Activated naive CD8-positive, alpha-beta T cell treated with anti-CD3 and anti-CD28 coated beads, Interleukin-2, amount 50 U/mL, for 24 hours (primary cell): ENCODE measurements around the gene GOLM1.

Source experiments
- ATAC-seq: fragments of 150-1000 bp; cut with Tn5 transposase; one replicate; pipeline ENCODE4 v1.10.0; 2021
- DNase-seq: peaks from one replicate; pipeline ENCODE4 v3.0.0; 2021
- H3K27ac Mint-ChIP-seq: one replicate; pipeline ENCODE4 v1.8.0; 2021; ENCODE audit warnings: mild to moderate bottlenecking, mixed read lengths
- H3K27me3 Mint-ChIP-seq: one replicate; pipeline ENCODE4 v1.8.0; 2021; ENCODE audit warnings: mixed read lengths
- H3K36me3 Mint-ChIP-seq: one replicate; pipeline ENCODE4 v1.8.0; 2021; ENCODE audit warnings: low read depth, mixed read lengths
- H3K4me1 Mint-ChIP-seq: one replicate; pipeline ENCODE4 v1.8.0; 2021; ENCODE audit warnings: mixed read lengths
- H3K4me3 Mint-ChIP-seq: one replicate; pipeline ENCODE4 v1.8.0; 2021; ENCODE audit warnings: mild to moderate bottlenecking, moderate library complexity, mixed read lengths
- H3K9me3 Mint-ChIP-seq: one replicate; pipeline ENCODE4 v1.8.0; 2021; ENCODE audit warnings: mixed read lengths

The GOLM1 gene

GRCh38 chr9:86043586-86043985 lies 55.8 kb downstream of the GOLM1 start:
- no peaks in the 10 kb centered on the region for H3K36me3 Mint-ChIP-seq
- no peaks in the 10 kb centered on the region for H3K4me1 Mint-ChIP-seq
- no peaks in the 10 kb centered on the region for H3K27me3 Mint-ChIP-seq
- no peaks in the 10 kb centered on the region for H3K9me3 Mint-ChIP-seq
- no peak overlapping the region for H3K27ac Mint-ChIP-seq
- DNase-seq (no peak), ATAC-seq (no peak)
- no peak overlapping the region for H3K4me3 Mint-ChIP-seq

GRCh38 chr9:86042199-86042978 lies 57.0 kb downstream of the GOLM1 start:
- Mint-ChIP-seq H3K4me1 (no peaks in the 10 kb centered on the region), H3K27me3 (no peaks in the 10 kb centered on the region), H3K36me3 (no peaks in the 10 kb centered on the region), H3K4me3 (no peak overlapping the region), H3K9me3 (no peaks in the 10 kb centered on the region), H3K27ac (no peak overlapping the region)
- no peak for DNase-seq
- ATAC-seq: no peak

- Mint-ChIP-seq H3K36me3 (no peaks in the 10 kb centered on the region), H3K4me1 (no peaks in the 10 kb centered on the region), H3K27me3 (no peaks in the 10 kb centered on the region), H3K27ac (no peak overlapping the region), H3K9me3 (no peaks in the 10 kb centered on the region), H3K4me3 (no peak overlapping the region)
- ATAC-seq (no peak), DNase-seq (no peak)
Observed at GRCh38 chr9:86041311-86041741, 58.0 kb downstream of the GOLM1 start.

- Mint-ChIP-seq H3K4me1 (no peaks in the 10 kb centered on the region), H3K27ac (no peak overlapping the region), H3K9me3 (no peaks in the 10 kb centered on the region), H3K27me3 (no peaks in the 10 kb centered on the region), H3K4me3 (no peak overlapping the region), H3K36me3 (no peaks in the 10 kb centered on the region)
- no peak for ATAC-seq
- DNase-seq: no peak
Observed at GRCh38 chr9:86040861-86041155, 58.5 kb downstream of the GOLM1 start.

GRCh38 chr9:86039991-86040860 lies 59.1 kb downstream of the GOLM1 start:
- H3K4me3 Mint-ChIP-seq: no peak overlapping the region
- no peaks in the 10 kb centered on the region for H3K36me3 Mint-ChIP-seq
- H3K4me1 Mint-ChIP-seq: no peaks in the 10 kb centered on the region
- H3K27me3 Mint-ChIP-seq: no peaks in the 10 kb centered on the region
- no peaks in the 10 kb centered on the region for H3K9me3 Mint-ChIP-seq
- no peak overlapping the region for H3K27ac Mint-ChIP-seq
- ATAC-seq (no peak), DNase-seq (no peak)

GRCh38 chr9:86036555-86036954 lies 62.8 kb downstream of the GOLM1 start:
- no peak overlapping the region for H3K27ac Mint-ChIP-seq
- no peaks in the 10 kb centered on the region for H3K27me3 Mint-ChIP-seq
- DNase-seq (no peak), ATAC-seq (no peak)
- peaks cover 2% of the 10 kb centered on the region for H3K36me3 Mint-ChIP-seq
- H3K4me1 Mint-ChIP-seq: no peaks in the 10 kb centered on the region
- H3K4me3 Mint-ChIP-seq: no peak overlapping the region
- no peaks in the 10 kb centered on the region for H3K9me3 Mint-ChIP-seq

- peaks cover 2% of the 10 kb centered on the region for H3K36me3 Mint-ChIP-seq
- H3K4me1 Mint-ChIP-seq: no peaks in the 10 kb centered on the region
- no peak for DNase-seq
- H3K4me3 Mint-ChIP-seq: no peak overlapping the region
- ATAC-seq: no peak
- no peaks in the 10 kb centered on the region for H3K27me3 Mint-ChIP-seq
- no peaks in the 10 kb centered on the region for H3K9me3 Mint-ChIP-seq
- no peak overlapping the region for H3K27ac Mint-ChIP-seq
Observed at GRCh38 chr9:86035827-86036440, 63.4 kb downstream of the GOLM1 start.

- H3K27me3 Mint-ChIP-seq: no peaks in the 10 kb centered on the region
- peaks cover 2% of the 10 kb centered on the region for H3K36me3 Mint-ChIP-seq
- no peak overlapping the region for H3K4me3 Mint-ChIP-seq
- H3K27ac Mint-ChIP-seq: no peak overlapping the region
- ATAC-seq (no peak), DNase-seq (peak; percentile 14)
- no peaks in the 10 kb centered on the region for H3K9me3 Mint-ChIP-seq
- H3K4me1 Mint-ChIP-seq: no peaks in the 10 kb centered on the region
Observed at GRCh38 chr9:86034863-86035734, 64.3 kb downstream of the GOLM1 start.

- ATAC-seq (no peak), DNase-seq (no peak)
- Mint-ChIP-seq H3K4me3 (no peak overlapping the region), H3K4me1 (peaks cover under 1% of the 10 kb centered on the region), H3K27me3 (no peaks in the 10 kb centered on the region), H3K27ac (no peak overlapping the region), H3K36me3 (peaks cover 38% of the 10 kb centered on the region), H3K9me3 (no peaks in the 10 kb centered on the region)
Observed at GRCh38 chr9:86027767-86028166, 71.6 kb downstream of the GOLM1 start.

- Mint-ChIP-seq H3K27me3 (no peaks in the 10 kb centered on the region), H3K36me3 (peaks cover 63% of the 10 kb centered on the region), H3K4me3 (no peak overlapping the region), H3K27ac (peak overlapping the region; percentile 49), H3K9me3 (no peaks in the 10 kb centered on the region), H3K4me1 (peaks cover 17% of the 10 kb centered on the region)
- ATAC-seq (peak; percentile 52), DNase-seq (peak; percentile 7)
Observed at GRCh38 chr9:86022687-86023266, 76.6 kb downstream of the GOLM1 start.

- Mint-ChIP-seq H3K36me3 (peaks cover 63% of the 10 kb centered on the region), H3K4me1 (peaks cover 17% of the 10 kb centered on the region), H3K9me3 (no peaks in the 10 kb centered on the region), H3K27me3 (no peaks in the 10 kb centered on the region), H3K27ac (peak overlapping the region; percentile 5), H3K4me3 (no peak overlapping the region)
- DNase-seq: no peak
- no peak for ATAC-seq
Observed at GRCh38 chr9:86021166-86021565, 78.2 kb downstream of the GOLM1 start.

- Mint-ChIP-seq H3K27ac (no peak overlapping the region), H3K27me3 (no peaks in the 10 kb centered on the region), H3K9me3 (no peaks in the 10 kb centered on the region), H3K36me3 (peaks cover 60% of the 10 kb centered on the region), H3K4me1 (peaks cover 17% of the 10 kb centered on the region), H3K4me3 (no peak overlapping the region)
- no peak for DNase-seq
- no peak for ATAC-seq
Observed at GRCh38 chr9:86020731-86021130, 78.6 kb downstream of the GOLM1 start.

GRCh38 chr9:86009133-86009532 lies 90.2 kb downstream of the GOLM1 start:
- H3K4me3 Mint-ChIP-seq: no peak overlapping the region
- no peaks in the 10 kb centered on the region for H3K27me3 Mint-ChIP-seq
- peaks cover 49% of the 10 kb centered on the region for H3K36me3 Mint-ChIP-seq
- H3K9me3 Mint-ChIP-seq: peaks cover 5% of the 10 kb centered on the region
- H3K4me1 Mint-ChIP-seq: no peaks in the 10 kb centered on the region
- ATAC-seq: no peak
- H3K27ac Mint-ChIP-seq: no peak overlapping the region
- no peak for DNase-seq

- Mint-ChIP-seq H3K4me3 (no peak overlapping the region), H3K9me3 (peaks cover 5% of the 10 kb centered on the region), H3K4me1 (no peaks in the 10 kb centered on the region), H3K27me3 (no peaks in the 10 kb centered on the region), H3K36me3 (peaks cover 68% of the 10 kb centered on the region), H3K27ac (no peak overlapping the region)
- no peak for DNase-seq
- ATAC-seq: no peak
Observed at GRCh38 chr9:86005253-86005775, 94.0 kb downstream of the GOLM1 start.
